SK-N-SH (cell line): ENCODE measurements around the gene PANK3. TPM values are rescaled to one million over a fixed set of nuclear protein-coding genes. Genes with fewer than 3 reads are reported as not detected.

ENCODE experiments used
- CTCF ChIA-PET: fragments of 300-600, 350-600 bp; formaldehyde crosslinking; extraction: SDS; loops from one replicate; lab custom pipeline; 2021; lab: Yijun Ruan, JAX
- POLR2A ChIA-PET: fragments of 350-600 bp; sonication (Branson Sonifier 250); formaldehyde crosslinking; extraction: SDS; loops from one replicate; lab custom pipeline; 2020; ENCODE audit warnings: antibody characterized with exemption, inconsistent platforms; lab: Yijun Ruan, JAX
- DNase-seq: peaks from one replicate; pipeline ENCODE4 v3.0.0; 2012
- H2AFZ ChIP-seq: fragments of 200-600 bp; sonication (generic); 2 replicates; pipeline ENCODE4 v1.8.1; 2016; ENCODE audit warnings: antibody characterized with exemption, mild to moderate bottlenecking, low read depth
- H3F3A ChIP-seq: fragments of 200-600 bp; sonication (generic); replicated peaks from 2 replicates; pipeline ENCODE3; 2016; ENCODE audit warnings: antibody characterized with exemption, mild to moderate bottlenecking; ENCODE audit not compliant: insufficient read depth
- H3K27ac ChIP-seq, 2 experiments: fragments of 200-500 bp in 1 of 2; fragments of 200-600 bp in 1 of 2; sonication (Bioruptor generic) in 1 of 2; sonication (generic), shearing (Covaris generic) in 1 of 2; 2 replicates each; pipeline versions ENCODE4 v1.5.1 to v1.6.1; 2014 to 2016; ENCODE audit warnings: low read depth in 2 of 2, inconsistent platforms in 1 of 2, low read length in 1 of 2, mild to moderate bottlenecking in 1 of 2, mixed read lengths in 1 of 2
- H3K27me3 ChIP-seq: fragments of 200-600 bp; sonication (generic), shearing (Covaris generic); 2 replicates; pipeline ENCODE4 v1.6.1; 2016; ENCODE audit warnings: mixed run types; ENCODE audit not compliant: insufficient read depth
- H3K36me3 ChIP-seq, 2 experiments: fragments of 200-500 bp in 1 of 2; fragments of 200-600 bp in 1 of 2; sonication (Bioruptor generic) in 1 of 2; sonication (generic) in 1 of 2; replicated peaks in 1 of 2; 2 replicates each; pipeline versions ENCODE3 to v1.5.1; 2014 to 2016; ENCODE audit warnings: low read length in 1 of 2, mild to moderate bottlenecking in 1 of 2; ENCODE audit not compliant: insufficient read depth in 2 of 2, control insufficient read depth in 1 of 2
- H3K4me1 ChIP-seq, 2 experiments: fragments of 200-500 bp in 1 of 2; fragments of 200-600 bp in 1 of 2; sonication (Bioruptor generic) in 1 of 2; sonication (generic), shearing (Covaris generic) in 1 of 2; 2 replicates each; pipeline versions ENCODE4 v1.5.1 to v1.6.1; 2014 to 2016; ENCODE audit warnings: low read depth in 1 of 2, low read length in 1 of 2, mixed run types in 1 of 2; ENCODE audit not compliant: insufficient read depth in 2 of 2, control insufficient read depth in 1 of 2
- H3K4me2 ChIP-seq: fragments of 200-600 bp; sonication (generic), shearing (Covaris generic); 2 replicates; pipeline ENCODE4 v1.6.1; 2017; ENCODE audit warnings: mixed run types
- H3K4me3 ChIP-seq, 2 experiments: fragments of 200-500 bp in 1 of 2; fragments of 200-600 bp in 1 of 2; sonication (Bioruptor generic) in 1 of 2; sonication (generic), shearing (Covaris generic) in 1 of 2; 2 replicates each; pipeline versions ENCODE4 v1.5.1 to v1.8.1; 2014 to 2016; ENCODE audit warnings: low read depth in 2 of 2, inconsistent platforms in 1 of 2, low read length in 1 of 2, mild to moderate bottlenecking in 1 of 2, mixed read lengths in 1 of 2, moderate library complexity in 1 of 2
- H3K79me2 ChIP-seq: fragments of 200-600 bp; sonication (generic); 2 replicates; pipeline ENCODE4 v1.8.1; 2017; ENCODE audit warnings: mild to moderate bottlenecking; ENCODE audit not compliant: insufficient read depth
- H3K9ac ChIP-seq: fragments of 200-600 bp; sonication (generic); 2 replicates; pipeline ENCODE4 v1.6.1; 2017; ENCODE audit warnings: mixed run types
- H3K9me2 ChIP-seq: fragments of 200-600 bp; sonication (generic); 2 replicates; pipeline ENCODE4 v1.6.1; 2017; ENCODE audit warnings: mixed run types
- H3K9me3 ChIP-seq: fragments of 200-600 bp; sonication (generic); 2 replicates; pipeline ENCODE4 v1.6.1; 2017; ENCODE audit warnings: mixed run types, mild to moderate bottlenecking, moderate library complexity
- H4K20me1 ChIP-seq: fragments of 200-600 bp; sonication (generic); 2 replicates; pipeline ENCODE4 v1.6.1; 2017; ENCODE audit warnings: mild to moderate bottlenecking, mixed run types; ENCODE audit not compliant: insufficient read depth
- CHD2 ChIP-seq: fragments of 150-350 bp; IDR thresholded peaks from 2 replicates; pipeline ENCODE4 v1.6.1; 2018; ENCODE audit warnings: low read length; ENCODE audit not compliant: partially characterized antibody
- EP300 ChIP-seq, 2 experiments: IDR thresholded peaks; 2 replicates each; pipeline versions ENCODE4 v1.4.0 to v1.6.1; 2012; ENCODE audit warnings: borderline replicate concordance in 1 of 2, low read depth in 1 of 2, low read length in 1 of 2
- EZH2phosphoT487 ChIP-seq: fragments of 200-600 bp; sonication (generic); IDR thresholded peaks from 2 replicates; pipeline ENCODE4 v1.6.1; 2017; ENCODE audit warnings: low read depth, mixed run types, mild to moderate bottlenecking, antibody characterized with exemption, moderate library complexity, borderline replicate concordance
- FOXJ3 ChIP-seq: sonication (generic); formaldehyde crosslinking; IDR thresholded peaks from 2 replicates; pipeline ENCODE4 v1.5.1; 2020; ENCODE audit warnings: mild to moderate bottlenecking, missing genetic modification reagents
- GATA2 ChIP-seq: sonication (generic); formaldehyde crosslinking; IDR thresholded peaks from 2 replicates; pipeline ENCODE4 v1.5.0; 2020; ENCODE audit warnings: mild to moderate bottlenecking, missing genetic modification reagents
- IRF3 ChIP-seq: fragments of 150-350 bp; IDR thresholded peaks from 2 replicates; pipeline ENCODE4 v1.6.1; 2016; ENCODE audit warnings: mild to moderate bottlenecking, low read depth, low read length
- MAX ChIP-seq: IDR thresholded peaks from 2 replicates; pipeline ENCODE4 v1.4.0; 2012; ENCODE audit warnings: low read depth
- MXI1 ChIP-seq: IDR thresholded peaks from 2 replicates; pipeline ENCODE4 v1.6.1; 2012; ENCODE audit warnings: mild to moderate bottlenecking, low read depth, low read length, improper control_type of control experiment
- NRF1 ChIP-seq: IDR thresholded peaks from 2 replicates; pipeline ENCODE4 v1.6.1; 2012; ENCODE audit warnings: low read depth, mild to moderate bottlenecking, low read length
- PBX3 ChIP-seq: IDR thresholded peaks from 2 replicates; pipeline ENCODE4; 2012
- POLR2AphosphoS5 ChIP-seq: IDR thresholded peaks from 2 replicates; pipeline ENCODE4 v1.6.1; 2012; ENCODE audit warnings: low read depth, low read length
- RAD21 ChIP-seq: IDR thresholded peaks from 2 replicates; pipeline ENCODE4 v1.6.1; 2012; ENCODE audit warnings: mild to moderate bottlenecking, low read length
- RCOR1 ChIP-seq: fragments of 150-350 bp; IDR thresholded peaks from 2 replicates; pipeline ENCODE4 v1.6.1; 2017; ENCODE audit warnings: antibody characterized with exemption, low read length
- RFX5 ChIP-seq: IDR thresholded peaks from 2 replicates; pipeline ENCODE4 v1.6.1; 2012; ENCODE audit warnings: mild to moderate bottlenecking, improper control_type of control experiment, low read length
- RXRA ChIP-seq: IDR thresholded peaks from 2 replicates; pipeline ENCODE4 v1.4.0; 2012; ENCODE audit warnings: low read depth, mild to moderate bottlenecking, borderline replicate concordance
- SIN3A ChIP-seq: IDR thresholded peaks from 2 replicates; pipeline ENCODE4 v1.6.1; 2012; ENCODE audit warnings: low read depth, mild to moderate bottlenecking, low read length, moderate library complexity, borderline replicate concordance
- SMC3 ChIP-seq: IDR thresholded peaks from 2 replicates; pipeline ENCODE4 v1.6.1; 2012; ENCODE audit warnings: low read depth, low read length, improper control_type of control experiment
- TAF1 ChIP-seq: IDR thresholded peaks from 2 replicates; pipeline ENCODE4 v1.6.1; 2012; ENCODE audit warnings: low read depth, mild to moderate bottlenecking, low read length, moderate library complexity, borderline replicate concordance
- TCF12 ChIP-seq: IDR thresholded peaks from 2 replicates; pipeline ENCODE4 v1.4.0; 2012
- TEAD4 ChIP-seq: IDR thresholded peaks from 2 replicates; pipeline ENCODE4 v1.4.0; 2012; ENCODE audit warnings: mild to moderate bottlenecking, borderline replicate concordance; ENCODE audit not compliant: insufficient read depth
- YY1 ChIP-seq: IDR thresholded peaks from 2 replicates; pipeline ENCODE4 v1.4.0; 2012; ENCODE audit warnings: low read depth, mild to moderate bottlenecking
- ZBTB33 ChIP-seq: IDR thresholded peaks from 2 replicates; pipeline ENCODE4 v1.4.0; 2012; ENCODE audit warnings: low read depth, borderline replicate concordance
- WGBS: methylation state at CpG from one replicate; pipeline ENCODE4 v1.1.6; 2017; ENCODE audit warnings: low lambda C conversion rate; 5-methylcytosine and 5-hydroxymethylcytosine counted together
- polyA plus RNA-seq, 3 experiments: library from polyadenylated mRNA; depleted of rRNA; stranded (reverse); fragments of >200 nt; gene quantifications; 2 replicates each; pipeline ENCODE4 v1.2.3, GENCODE V29; 2012
- TF ChIP-seq, protein P1 (sequence below): IDR thresholded peaks from 2 replicates; pipeline ENCODE4 v1.4.0; 2012; ENCODE audit warnings: low read depth, borderline replicate concordance

The PANK3 gene
- polyA plus RNA-seq, 1 of the 3 experiments (the other 2 are of a cell fraction): 6.1 TPM

DNA sequence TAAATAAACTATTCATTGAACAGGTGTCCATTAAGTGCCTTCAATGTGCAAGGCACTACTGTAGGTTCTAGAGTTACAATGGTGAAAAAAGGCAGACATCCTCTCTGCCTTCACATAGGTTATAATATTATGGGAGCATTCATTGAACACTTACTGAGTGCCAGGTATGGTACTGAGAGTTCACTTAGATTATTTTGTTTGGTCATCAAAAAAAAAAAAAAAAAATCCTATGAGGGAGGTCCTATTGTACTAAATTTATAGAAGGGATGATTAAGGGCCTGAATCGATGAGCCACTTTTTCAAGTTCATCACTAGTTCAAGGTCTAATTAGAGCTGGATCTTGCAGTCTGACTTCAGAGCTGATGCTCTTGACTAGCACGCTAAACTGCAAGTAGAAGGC is 22.8 kb upstream of the PANK3 start:
- TF ChIP-seq MXI1 (no peak), SMC3 (no peak), RXRA (no peak), EP300 (IDR thresholded peaks at IDR 0.05; ENCODE audit: borderline replicate concordance in 1 of 2, low read depth in 1 of 2, low read length in 1 of 2) (no peak)
- H3K27me3 ChIP-seq: no peaks in the 10 kb centered on the region
- DNase-seq: no peak
- no peaks in the 10 kb centered on the region for H4K20me1 ChIP-seq
- no peaks in the 10 kb centered on the region for H3F3A ChIP-seq
- no peak overlapping the region; a peak in 1 of 4 replicates for H3K27ac ChIP-seq
- H3K36me3 ChIP-seq: no peaks in the 10 kb centered on the region
- no peaks in the 10 kb centered on the region for H3K79me2 ChIP-seq
- H3K9me3 ChIP-seq: no peaks in the 10 kb centered on the region
- POLR2A ChIA-PET: interaction anchor here (1.9 kb wide), 1 partner anchor 22 kb away, joined by 5 read pairs; the partner anchor contains the start of gene PANK3
- WGBS: 78% methylated on average over 2 of the region's 2 CpGs
- H3K4me1 ChIP-seq: peaks cover 0 to 23% of the 10 kb centered on the region in 2 experiments; a peak in 2 of 4 replicates
- no peak overlapping the region for H2AFZ ChIP-seq
- CTCF ChIA-PET: interaction anchor here (0.7 to 2.1 kb wide), 2 partner anchors 16 to 360 kb away, joined by 3 to 5 read pairs; no protein-coding TSS in a partner anchor
- H3K4me3 ChIP-seq: no peak overlapping the region
- no peak overlapping the region for H3K4me2 ChIP-seq
- no peak overlapping the region for H3K9ac ChIP-seq
- no peaks in the 10 kb centered on the region for H3K9me2 ChIP-seq

GRCh38 chr5:168600409-168600808 is 21.2 kb upstream of the PANK3 start:
- Histone ChIP-seq H2AFZ (no peak overlapping the region), H3K36me3 (no peaks in the 10 kb centered on the region), H3K9me3 (no peaks in the 10 kb centered on the region), H3K9ac (no peak overlapping the region), H3K4me1 (peaks cover 0 to 15% of the 10 kb centered on the region in 2 experiments; a peak in 2 of 4 replicates), H3K79me2 (no peaks in the 10 kb centered on the region), H3K4me3 (no peak overlapping the region), H3F3A (no peaks in the 10 kb centered on the region), H3K4me2 (no peak overlapping the region), H4K20me1 (no peaks in the 10 kb centered on the region), H3K9me2 (no peaks in the 10 kb centered on the region), H3K27ac (peak overlapping the region in 1 of 2 experiments; percentile 76; a peak in 2 of 4 replicates), H3K27me3 (no peaks in the 10 kb centered on the region)
- CTCF ChIA-PET: interaction anchor here (1.2 kb wide), 1 partner anchor 13 kb away, joined by 3 read pairs; no protein-coding TSS in a partner anchor
- POLR2A ChIA-PET: interaction anchor here (1.0 to 1.6 kb wide), 2 partner anchors 54 to 55 kb away, joined by 3 read pairs; no protein-coding TSS in a partner anchor
- 40% methylated on average over 3 of the region's 3 CpGs for WGBS
- peak; percentile 79 for DNase-seq
- TF ChIP-seq ZBTB33: no peak
- TF ChIP-seq PBX3: no peak
- TF ChIP-seq SMC3: no peak
- TF ChIP-seq RAD21: peak; percentile 30; the same call in 1 of the 2 replicates
- no peak for TF ChIP-seq IRF3
- peak; percentile 94 for TF ChIP-seq CHD2
- TF ChIP-seq NRF1: no peak
- peak; percentile 57 for TF ChIP-seq TCF12
- no peak for TF ChIP-seq POLR2AphosphoS5
- peak; percentile 94 for TF ChIP-seq GATA2 (CRISPR knock-in tag)
- TF ChIP-seq EZH2phosphoT487: no peak
- no peak for TF ChIP-seq TEAD4
- peak; percentile 90 for TF ChIP-seq FOXJ3 (CRISPR knock-in tag)
- TF ChIP-seq EP300 (IDR thresholded peaks at IDR 0.05; ENCODE audit: borderline replicate concordance in 1 of 2, low read depth in 1 of 2, low read length in 1 of 2): peak in 1 of 2 experiments; percentile 89; a peak in 1 of 4 replicates
- TF ChIP-seq, protein P1, sequence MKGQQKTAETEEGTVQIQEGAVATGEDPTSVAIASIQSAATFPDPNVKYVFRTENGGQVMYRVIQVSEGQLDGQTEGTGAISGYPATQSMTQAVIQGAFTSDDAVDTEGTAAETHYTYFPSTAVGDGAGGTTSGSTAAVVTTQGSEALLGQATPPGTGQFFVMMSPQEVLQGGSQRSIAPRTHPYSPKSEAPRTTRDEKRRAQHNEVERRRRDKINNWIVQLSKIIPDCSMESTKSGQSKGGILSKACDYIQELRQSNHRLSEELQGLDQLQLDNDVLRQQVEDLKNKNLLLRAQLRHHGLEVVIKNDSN: no peak
- no peak for TF ChIP-seq RFX5
- TF ChIP-seq MAX: no peak
- TF ChIP-seq YY1: no peak
- peak; percentile 85 for TF ChIP-seq RCOR1
- no peak for TF ChIP-seq RXRA
- TF ChIP-seq SIN3A: no peak
- no peak for TF ChIP-seq TAF1
